ENCODE measurements around the gene HIGD2A.

Gene HIGD2A

GRCh38 chr5:176361437-176362232 is 26.9 kb upstream of the HIGD2A start, which contains the start of gene KIAA1191:
KIAA1191 (minus strand) TSS chr5:176361764; CDS start chr5:176359508, 2,256 bp downstream.
- no peak; the same call in 1 of the 2 replicates for TF ChIP-seq CTCF (conservative IDR thresholded peaks at IDR 0.05)
- TF ChIP-seq ZFX (IDR thresholded peaks at IDR 0.05): peak; percentile 95
- peak within 1 kb of the TSS; percentile 82 for H3K27ac ChIP-seq

- H3K27ac ChIP-seq: peak overlapping the region; percentile 82
- TF ChIP-seq ZFX (IDR thresholded peaks at IDR 0.05) (no peak), CTCF (conservative IDR thresholded peaks at IDR 0.05) (no peak)
These were observed 26.4 kb upstream of the HIGD2A start for GRCh38 chr5:176362233-176362490.

- H3K27ac ChIP-seq: no peak overlapping the region
- no peak for TF ChIP-seq CTCF (conservative IDR thresholded peaks at IDR 0.05)
- TF ChIP-seq ZFX (IDR thresholded peaks at IDR 0.05): no peak
These were observed 23.7 kb upstream of the HIGD2A start for GRCh38 chr5:176364765-176365350.

GRCh38 chr5:176365351-176366231 is 23.0 kb upstream of the HIGD2A start, which contains the start of gene ARL10:
ARL10 (plus strand) TSS chr5:176365487; CDS start chr5:176365564, 77 bp downstream.
- H3K27ac ChIP-seq: no peak within 1 kb of the TSS
- TF ChIP-seq CTCF (conservative IDR thresholded peaks at IDR 0.05) (no peak), ZFX (IDR thresholded peaks at IDR 0.05) (no peak)

- no peak overlapping the region for H3K27ac ChIP-seq
- TF ChIP-seq ZFX (IDR thresholded peaks at IDR 0.05) (no peak), CTCF (conservative IDR thresholded peaks at IDR 0.05) (no peak)
These were observed 22.2 kb upstream of the HIGD2A start for GRCh38 chr5:176366232-176366894.

- TF ChIP-seq CTCF (conservative IDR thresholded peaks at IDR 0.05): no peak
- TF ChIP-seq ZFX (IDR thresholded peaks at IDR 0.05): no peak
- no peak overlapping the region for H3K27ac ChIP-seq
These were observed 19.8 kb upstream of the HIGD2A start for GRCh38 chr5:176368726-176369125.
